Fibroblast of lung (primary cell): ENCODE results near the gene CYTH4. TPM values are rescaled to one million over a fixed set of nuclear protein-coding genes. Genes with fewer than 3 reads are reported as not detected.

Experiments
- DNase-seq, 2 donors: peaks; one replicate each; pipeline versions ENCODE4 v3.0.0 to v3.0.0-alpha.2; 2010; ENCODE audit warnings: low read depth in 2 of 2
- H2AFZ ChIP-seq: 2 replicates; pipeline ENCODE4 v1.5.1; 2012; ENCODE audit warnings: low read length, control low read depth, inconsistent platforms
- H3K27ac ChIP-seq: 2 replicates; pipeline ENCODE4 v1.5.1; 2011; ENCODE audit warnings: low read length, control low read depth; ENCODE audit not compliant: insufficient read depth
- H3K27me3 ChIP-seq: 2 replicates; pipeline ENCODE4 v1.5.1; 2011; ENCODE audit warnings: mild to moderate bottlenecking, low read length; ENCODE audit not compliant: control insufficient read depth, insufficient read depth
- H3K36me3 ChIP-seq: 2 replicates; pipeline ENCODE4 v1.5.1; 2011; ENCODE audit warnings: low read length; ENCODE audit not compliant: control insufficient read depth, insufficient read depth
- H3K4me1 ChIP-seq: 2 replicates; pipeline ENCODE4 v1.5.1; 2011; ENCODE audit warnings: low read length; ENCODE audit not compliant: control insufficient read depth, insufficient read depth; ENCODE audit errors: extremely low read depth
- H3K4me2 ChIP-seq: 2 replicates; pipeline ENCODE4 v1.5.1; 2011; ENCODE audit warnings: low read length, control low read depth; ENCODE audit not compliant: insufficient read depth; ENCODE audit errors: extremely low read depth
- H3K4me3 ChIP-seq, 4 experiments: fragments of 200-600 bp in 1 of 4; sonication (generic) in 1 of 4; replicated peaks in 1 of 4; 2 replicates each; pipeline ENCODE4 v1.5.1; 2011 to 2016; ENCODE audit warnings: low read length in 4 of 4, low read depth in 3 of 4, mild to moderate bottlenecking in 3 of 4, control low read depth in 2 of 4, inconsistent platforms in 1 of 4, mixed read lengths in 1 of 4; ENCODE audit not compliant: insufficient read depth in 1 of 4; ENCODE audit errors: control extremely low read depth in 1 of 4
- H3K79me2 ChIP-seq: 2 replicates; pipeline ENCODE4 v1.5.1; 2012; ENCODE audit warnings: mild to moderate bottlenecking, low read length, inconsistent platforms; ENCODE audit not compliant: control insufficient read depth, insufficient read depth
- H3K9ac ChIP-seq: 2 replicates; pipeline ENCODE4 v1.5.1; 2011; ENCODE audit warnings: mild to moderate bottlenecking, low read length, control low read depth; ENCODE audit not compliant: insufficient read depth
- H3K9me3 ChIP-seq: 2 replicates; pipeline ENCODE4 v1.5.1; 2012; ENCODE audit warnings: low read depth, low read length; ENCODE audit not compliant: control insufficient read depth, insufficient read depth
- H4K20me1 ChIP-seq: 2 replicates; pipeline ENCODE4 v1.5.1; 2011; ENCODE audit warnings: low read length; ENCODE audit not compliant: control insufficient read depth, insufficient read depth; ENCODE audit errors: extremely low read depth
- CTCF ChIP-seq, 2 donors: IDR thresholded peaks in 1 of 2; conservative IDR thresholded peaks in 1 of 2; 1 replicate in 1 of 2; 2 replicates in 1 of 2; pipeline ENCODE4 v1.5.1; 2011 to 2012; ENCODE audit warnings: low read length in 2 of 2, control low read depth in 1 of 2, inconsistent platforms in 1 of 2, low read depth in 1 of 2, mild to moderate bottlenecking in 1 of 2
- EZH2 ChIP-seq: IDR thresholded peaks from 2 replicates; pipeline ENCODE4 v1.5.1; 2012; ENCODE audit warnings: low read length, control low read depth, mild to moderate bottlenecking; ENCODE audit errors: missing control alignments
- polyA plus RNA-seq, 2 donors: library from polyadenylated mRNA; depleted of rRNA in 1 of 2; stranded (reverse) in 1 of 2; unstranded in 1 of 2; fragments of >200 nt; gene quantifications; 2 replicates each; pipeline ENCODE4 v1.2.1, GENCODE V29; 2011 to 2012; ENCODE audit warnings: missing spikeins in 1 of 2
- total RNA-seq: library from RNA; depleted of rRNA; stranded (reverse); fragments of >200 nt; gene quantifications from 2 replicates; pipeline ENCODE4 v1.2.1, GENCODE V29; 2014

Gene CYTH4
- total and polyA plus RNA-seq, 2 donors (not counting 1 experiment from before 2014, with no cell fraction given) = under 0.01 TPM; not detected in 1

- Histone ChIP-seq H3K27me3 (peaks cover 10% of the 10 kb centered on the region), H3K4me3 (no peak overlapping the region), H3K79me2 (no peaks in the 10 kb centered on the region), H3K27ac (no peak overlapping the region), H2AFZ (no peak overlapping the region), H3K36me3 (no peaks in the 10 kb centered on the region), H3K4me1 (peaks cover 2% of the 10 kb centered on the region), H4K20me1 (no peaks in the 10 kb centered on the region), H3K4me2 (no peak overlapping the region), H3K9ac (no peak overlapping the region), H3K9me3 (no peaks in the 10 kb centered on the region)
- TF ChIP-seq EZH2 (no peak), CTCF (conservative IDR thresholded peaks at IDR 0.05 in 1 of 2, IDR thresholded peaks at IDR 0.05 in 1 of 2; ENCODE audit: low read depth in 1 of 2, low read length in 2 of 2) (no peak)
- no peak for DNase-seq
These were observed 66.9 kb downstream of the CYTH4 start for GRCh38 chr22:37349043-37349814.

DNA sequence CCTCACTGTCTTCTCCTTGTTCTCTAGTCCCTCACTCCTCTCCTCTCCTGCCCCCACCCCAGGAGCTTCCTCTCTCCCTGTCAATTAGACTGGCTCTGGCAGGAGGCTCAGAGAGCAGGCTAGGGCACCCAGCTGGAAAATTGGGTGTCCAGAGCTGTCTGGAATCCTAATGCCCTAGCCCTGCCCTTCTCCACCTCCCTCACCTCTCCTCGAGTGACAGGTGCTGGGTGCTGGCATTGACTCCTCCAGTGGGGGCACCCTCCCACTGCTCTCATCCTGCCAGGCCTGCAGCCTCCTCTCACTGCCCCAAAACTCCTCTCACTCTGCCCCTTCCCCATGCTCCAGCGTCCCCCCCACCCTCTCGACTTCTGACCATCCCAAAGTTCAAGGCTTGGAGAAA is 68.9 kb downstream of the CYTH4 start:
- H3K9me3 ChIP-seq = no peaks in the 10 kb centered on the region
- H3K4me1 ChIP-seq = peaks cover under 1% of the 10 kb centered on the region
- H3K27me3 ChIP-seq = peaks cover 14% of the 10 kb centered on the region
- no peak overlapping the region for H3K27ac ChIP-seq
- no peaks in the 10 kb centered on the region for H3K79me2 ChIP-seq
- no peaks in the 10 kb centered on the region for H4K20me1 ChIP-seq
- no peak for DNase-seq
- H2AFZ ChIP-seq = no peak overlapping the region
- no peak overlapping the region for H3K9ac ChIP-seq
- no peak overlapping the region for H3K4me2 ChIP-seq
- H3K36me3 ChIP-seq = no peaks in the 10 kb centered on the region
- no peak overlapping the region for H3K4me3 ChIP-seq
- no peak for TF ChIP-seq CTCF (conservative IDR thresholded peaks at IDR 0.05 in 1 of 2, IDR thresholded peaks at IDR 0.05 in 1 of 2; ENCODE audit: low read depth in 1 of 2, low read length in 2 of 2)
- TF ChIP-seq EZH2 = no peak

DNA sequence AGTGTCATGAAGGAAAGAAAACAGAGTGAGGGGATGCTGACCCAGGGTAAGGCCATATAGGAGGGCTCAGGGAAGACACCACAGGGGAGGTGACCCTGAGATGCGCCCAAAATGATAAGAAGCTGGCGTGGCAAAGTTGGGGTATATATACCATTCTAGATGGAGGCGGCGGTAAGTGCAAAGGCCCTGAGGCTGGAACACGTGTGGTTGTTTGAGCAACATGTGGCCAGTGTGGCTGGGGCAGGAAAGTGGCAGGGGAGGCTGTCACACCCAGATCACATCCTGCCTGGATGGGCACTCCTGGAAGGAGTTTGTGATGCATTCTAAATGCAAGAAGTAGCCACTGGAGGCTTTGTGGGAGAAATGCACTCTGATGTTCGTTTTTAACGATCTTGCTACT is 70.2 kb downstream of the CYTH4 start:
- H3K9me3 ChIP-seq = no peaks in the 10 kb centered on the region

More for the DNA sequence above, 70.2 kb downstream of the CYTH4 start:
- no peak for TF ChIP-seq EZH2
- TF ChIP-seq CTCF (conservative IDR thresholded peaks at IDR 0.05 in 1 of 2, IDR thresholded peaks at IDR 0.05 in 1 of 2; ENCODE audit: low read depth in 1 of 2, low read length in 2 of 2) = no peak
- H4K20me1 ChIP-seq = no peaks in the 10 kb centered on the region
- H3K36me3 ChIP-seq = no peaks in the 10 kb centered on the region
- no peak overlapping the region for H2AFZ ChIP-seq
- DNase-seq = no peak
- H3K4me2 ChIP-seq = no peak overlapping the region
- H3K27ac ChIP-seq = no peak overlapping the region
- H3K4me1 ChIP-seq = no peaks in the 10 kb centered on the region
- peaks cover 19% of the 10 kb centered on the region for H3K27me3 ChIP-seq
- no peak overlapping the region for H3K4me3 ChIP-seq
- no peaks in the 10 kb centered on the region for H3K79me2 ChIP-seq
- no peak overlapping the region for H3K9ac ChIP-seq
